Embryonic facial prominence (tissue), 1 donor: ENCODE data around the gene TRIML2.
"Not testable (repeated sequence)": the region's sequence is repeated elsewhere in the genome, so short reads cannot be mapped to it uniquely, and the experiment has no call there.

Experiments
- DNase-seq: peaks from one replicate; pipeline ENCODE4 v3.0.0-alpha.2; 2016; ENCODE audit errors: extremely low spot score

TRIML2 gene

GRCh38 chr4:188107931-188108843 lies 1.2 kb downstream of the TRIML2 start:
- no peak for DNase-seq

- no peak for DNase-seq
Measured at GRCh38 chr4:188106454-188106853, 2.9 kb downstream of the TRIML2 start.

- DNase-seq: no peak
Measured at GRCh38 chr4:188092824-188093223, 16.6 kb downstream of the TRIML2 start.

GRCh38 chr4:188086858-188087257 lies 22.5 kb downstream of the TRIML2 start:
- DNase-seq: no peak

GRCh38 chr4:188082796-188083195 lies 26.6 kb downstream of the TRIML2 start:
- DNase-seq: no peak

- DNase-seq: no peak
Measured at GRCh38 chr4:188078116-188078515, 31.3 kb downstream of the TRIML2 start.

- no peak for DNase-seq
Measured at GRCh38 chr4:188076169-188076568, 33.2 kb downstream of the TRIML2 start.

GRCh38 chr4:188061083-188061482 lies 48.3 kb downstream of the TRIML2 start:
- DNase-seq: no peak

- no peak for DNase-seq
Measured at GRCh38 chr4:188053302-188053701, 56.1 kb downstream of the TRIML2 start.

GRCh38 chr4:188046657-188047056 lies 62.7 kb downstream of the TRIML2 start:
- no peak for DNase-seq

GRCh38 chr4:188045461-188045860 lies 63.9 kb downstream of the TRIML2 start:
- not testable (repeated sequence) for DNase-seq

- DNase-seq: no peak
Measured at GRCh38 chr4:188043154-188043553, 66.2 kb downstream of the TRIML2 start.

GRCh38 chr4:188042191-188042590 lies 67.2 kb downstream of the TRIML2 start:
- no peak for DNase-seq

GRCh38 chr4:188041721-188042120 lies 67.7 kb downstream of the TRIML2 start:
- DNase-seq: no peak
